Measurements from ENCODE around the gene LPAR2.

- TF ChIP-seq CTCF (IDR thresholded peaks at IDR 0.05; ENCODE audit: poor library complexity, severe bottlenecking) (no peak), EZH2 (IDR thresholded peaks at IDR 0.05; ENCODE audit: borderline replicate concordance, insufficient read depth, low read length, poor library complexity, severe bottlenecking) (no peak), POLR2AphosphoS5 (IDR thresholded peaks at IDR 0.05) (no peak), TAF1 (IDR thresholded peaks at IDR 0.05; ENCODE audit: low read depth) (no peak), EP300 (conservative IDR thresholded peaks at IDR 0.05; ENCODE audit: poor library complexity, severe bottlenecking) (no peak), REST (IDR thresholded peaks at IDR 0.05; ENCODE audit: borderline replicate concordance) (no peak), MXI1 (conservative IDR thresholded peaks at IDR 0.05; ENCODE audit: poor library complexity, severe bottlenecking) (no peak), RAD21 (conservative IDR thresholded peaks at IDR 0.05) (no peak), SMC3 (conservative IDR thresholded peaks at IDR 0.05; ENCODE audit: poor library complexity) (no peak)
Observed at GRCh38 chr19:19595171-19595701, 32.8 kb downstream of the LPAR2 start.
